ENCODE measurements around the gene ADCK1. TPM values are rescaled to one million over a fixed set of nuclear protein-coding genes. Genes with fewer than 3 reads are reported as not detected.

ADCK1 gene
- total RNA-seq, 4 donors from 2014 or later, result 4.2 to 10.7 (median 6.2) TPM

- ATAC-seq (ENCODE audit: low FRiP score) (no peak), DNase-seq (ENCODE audit: low spot score) (no peak)
- TF ChIP-seq CTCF (IDR thresholded peaks at IDR 0.05), result no peak
These were observed 22.4 kb downstream of the ADCK1 start for GRCh38 chr14:77822307-77822706.

GRCh38 chr14:77822741-77823140 lies 22.8 kb downstream of the ADCK1 start:
- DNase-seq (ENCODE audit: low spot score) (no peak), ATAC-seq (ENCODE audit: low FRiP score) (no peak)
- TF ChIP-seq CTCF (IDR thresholded peaks at IDR 0.05), result no peak

GRCh38 chr14:77823378-77823777 lies 23.5 kb downstream of the ADCK1 start:
- DNase-seq (ENCODE audit: low spot score) (no peak), ATAC-seq (ENCODE audit: low FRiP score) (no peak)
- no peak for TF ChIP-seq CTCF (IDR thresholded peaks at IDR 0.05)

- no peak for TF ChIP-seq CTCF (IDR thresholded peaks at IDR 0.05)
- DNase-seq (ENCODE audit: low spot score) (no peak), ATAC-seq (ENCODE audit: low FRiP score) (no peak)
These were observed 26.1 kb downstream of the ADCK1 start for GRCh38 chr14:77825895-77826519.

GRCh38 chr14:77830692-77831091 lies 30.8 kb downstream of the ADCK1 start:
- no peak for DNase-seq (ENCODE audit: low spot score)
- no peak for TF ChIP-seq CTCF (IDR thresholded peaks at IDR 0.05)
- ATAC-seq (ENCODE audit: low FRiP score), result no peak

GRCh38 chr14:77832297-77832696 lies 32.4 kb downstream of the ADCK1 start:
- DNase-seq (ENCODE audit: low spot score), result no peak
- ATAC-seq (ENCODE audit: low FRiP score), result no peak
- no peak for TF ChIP-seq CTCF (IDR thresholded peaks at IDR 0.05)

GRCh38 chr14:77837926-77838325 lies 38.0 kb downstream of the ADCK1 start:
- no peak for ATAC-seq (ENCODE audit: low FRiP score)
- no peak for TF ChIP-seq CTCF (IDR thresholded peaks at IDR 0.05)
- no peak for DNase-seq (ENCODE audit: low spot score)

All from omental fat pad (tissue), 4 donors.